MM.1S (cell line): Measurements from ENCODE around the gene AKR7A2.

Source experiments
- DNase-seq: peaks from one replicate; pipeline ENCODE4 v3.0.0-alpha.2; 2015
- H2AFZ ChIP-seq: fragments of 300-600 bp; sonication (generic); 2 replicates; pipeline ENCODE4 v1.6.0; 2016; ENCODE audit warnings: antibody characterized with exemption, low read length
- H3F3A ChIP-seq: fragments of 300-600 bp; sonication (generic); 2 replicates; pipeline ENCODE4 v1.6.1; 2016; ENCODE audit warnings: mild to moderate bottlenecking, antibody characterized with exemption, low read length, moderate library complexity, mixed read lengths; ENCODE audit not compliant: insufficient read depth
- H3K27ac ChIP-seq: fragments of 300-600 bp; sonication (generic); 2 replicates; pipeline ENCODE4 v1.5.1; 2016; ENCODE audit warnings: mild to moderate bottlenecking, low read length
- H3K27me3 ChIP-seq: fragments of 300-600 bp; sonication (generic); replicated peaks from 2 replicates; pipeline ENCODE4 v1.6.0; 2016; ENCODE audit warnings: low read length; ENCODE audit not compliant: insufficient read depth
- H3K36me3 ChIP-seq: fragments of 300-600 bp; sonication (generic); replicated peaks from 2 replicates; pipeline ENCODE4 v1.6.1; 2016; ENCODE audit warnings: mild to moderate bottlenecking, low read length, mixed read lengths; ENCODE audit not compliant: insufficient read depth
- H3K4me1 ChIP-seq: fragments of 300-600 bp; sonication (generic); 2 replicates; pipeline ENCODE4 v1.6.1; 2016; ENCODE audit warnings: low read length, mixed read lengths
- H3K4me2 ChIP-seq: fragments of 300-600 bp; sonication (generic); 2 replicates; pipeline ENCODE4 v1.6.0; 2016; ENCODE audit warnings: low read depth, low read length
- H3K4me3 ChIP-seq: fragments of 300-600 bp; sonication (generic); 2 replicates; pipeline ENCODE4 v1.5.1; 2016; ENCODE audit warnings: low read length, mixed read lengths
- H3K79me2 ChIP-seq: fragments of 300-600 bp; sonication (generic); 2 replicates; pipeline ENCODE4 v1.6.1; 2016; ENCODE audit warnings: mixed run types, low read length, mixed read lengths
- H3K9ac ChIP-seq: fragments of 300-600 bp; sonication (generic); 2 replicates; pipeline ENCODE4 v1.6.1; 2016; ENCODE audit warnings: low read length, mixed read lengths
- H3K9me2 ChIP-seq: fragments of 300-600 bp; sonication (generic); replicated peaks from 2 replicates; pipeline ENCODE4 v1.6.1; 2016; ENCODE audit warnings: mild to moderate bottlenecking, low read length, mixed read lengths; ENCODE audit not compliant: insufficient read depth
- H3K9me3 ChIP-seq: fragments of 300-600 bp; sonication (generic); replicated peaks from 2 replicates; pipeline ENCODE4 v1.6.1; 2016; ENCODE audit warnings: mild to moderate bottlenecking, low read length, mixed read lengths; ENCODE audit not compliant: insufficient read depth
- H4K20me1 ChIP-seq: fragments of 300-600 bp; sonication (generic); 2 replicates; pipeline ENCODE4 v1.6.1; 2016; ENCODE audit warnings: mild to moderate bottlenecking, low read length, moderate library complexity, mixed read lengths; ENCODE audit not compliant: insufficient read depth
- CTCF ChIP-seq: fragments of 300-600 bp; sonication (generic); IDR thresholded peaks from 2 replicates; pipeline ENCODE4 v1.5.1; 2016; ENCODE audit warnings: antibody characterized with exemption, low read length, mixed read lengths
- EZH2 ChIP-seq: fragments of 300-600 bp; sonication (generic); optimal IDR thresholded peaks from 2 replicates; pipeline ENCODE3; 2017; ENCODE audit warnings: low read depth, mild to moderate bottlenecking, antibody characterized with exemption, low read length, mixed read lengths
- EZH2phosphoT487 ChIP-seq: fragments of 300-600 bp; sonication (generic); IDR thresholded peaks from 2 replicates; pipeline ENCODE4 v1.6.1; 2018; ENCODE audit warnings: antibody characterized with exemption, low read length

The AKR7A2 gene

DNA sequence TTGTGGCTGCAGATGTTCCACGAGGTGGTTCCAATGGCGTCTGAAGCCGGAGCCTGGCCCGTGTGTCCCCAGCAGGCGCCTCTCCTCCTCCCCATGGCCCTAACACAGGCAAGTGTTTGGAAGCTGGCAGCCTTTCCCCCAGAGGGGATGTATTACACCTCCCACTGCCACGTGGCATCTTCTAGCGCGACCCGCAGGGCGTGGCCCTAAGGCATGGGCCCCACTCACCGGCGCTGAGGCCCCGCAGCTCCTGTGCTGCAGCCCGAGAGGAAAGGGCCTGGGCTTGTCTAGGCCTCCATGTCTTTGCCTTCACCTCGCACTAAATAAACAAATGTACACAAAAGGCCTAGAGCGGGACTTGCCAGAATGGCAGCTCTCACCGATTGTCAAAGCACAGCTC lies 38.1 kb upstream of the AKR7A2 start:
- no peaks in the 10 kb centered on the region for H3K27me3 ChIP-seq
- no peaks in the 10 kb centered on the region for H4K20me1 ChIP-seq
- no peaks in the 10 kb centered on the region for H3K4me1 ChIP-seq
- no peaks in the 10 kb centered on the region for H3K36me3 ChIP-seq
- DNase-seq = no peak
- H3K9ac ChIP-seq = no peak overlapping the region
- H2AFZ ChIP-seq = no peak overlapping the region
- H3K9me3 ChIP-seq = no peaks in the 10 kb centered on the region
- no peak for TF ChIP-seq EZH2phosphoT487
- TF ChIP-seq EZH2 = no peak
- TF ChIP-seq CTCF = no peak
- no peaks in the 10 kb centered on the region for H3F3A ChIP-seq
- H3K4me3 ChIP-seq = no peak overlapping the region
- H3K9me2 ChIP-seq = no peaks in the 10 kb centered on the region
- no peak overlapping the region for H3K4me2 ChIP-seq
- no peak overlapping the region for H3K27ac ChIP-seq
- H3K79me2 ChIP-seq = no peaks in the 10 kb centered on the region

- Histone ChIP-seq H3K36me3 (no peaks in the 10 kb centered on the region), H3K27me3 (no peaks in the 10 kb centered on the region), H3K4me2 (no peak overlapping the region), H3F3A (no peaks in the 10 kb centered on the region), H3K9ac (no peak overlapping the region), H3K4me1 (no peaks in the 10 kb centered on the region), H3K79me2 (no peaks in the 10 kb centered on the region), H3K9me2 (no peaks in the 10 kb centered on the region), H4K20me1 (no peaks in the 10 kb centered on the region), H2AFZ (no peak overlapping the region), H3K27ac (no peak overlapping the region), H3K9me3 (no peaks in the 10 kb centered on the region), H3K4me3 (no peak overlapping the region)
- DNase-seq = no peak
- TF ChIP-seq CTCF = no peak
- TF ChIP-seq EZH2 = no peak
- no peak for TF ChIP-seq EZH2phosphoT487
Observed at GRCh38 chr1:19348441-19349198, 36.7 kb upstream of the AKR7A2 start.

DNA sequence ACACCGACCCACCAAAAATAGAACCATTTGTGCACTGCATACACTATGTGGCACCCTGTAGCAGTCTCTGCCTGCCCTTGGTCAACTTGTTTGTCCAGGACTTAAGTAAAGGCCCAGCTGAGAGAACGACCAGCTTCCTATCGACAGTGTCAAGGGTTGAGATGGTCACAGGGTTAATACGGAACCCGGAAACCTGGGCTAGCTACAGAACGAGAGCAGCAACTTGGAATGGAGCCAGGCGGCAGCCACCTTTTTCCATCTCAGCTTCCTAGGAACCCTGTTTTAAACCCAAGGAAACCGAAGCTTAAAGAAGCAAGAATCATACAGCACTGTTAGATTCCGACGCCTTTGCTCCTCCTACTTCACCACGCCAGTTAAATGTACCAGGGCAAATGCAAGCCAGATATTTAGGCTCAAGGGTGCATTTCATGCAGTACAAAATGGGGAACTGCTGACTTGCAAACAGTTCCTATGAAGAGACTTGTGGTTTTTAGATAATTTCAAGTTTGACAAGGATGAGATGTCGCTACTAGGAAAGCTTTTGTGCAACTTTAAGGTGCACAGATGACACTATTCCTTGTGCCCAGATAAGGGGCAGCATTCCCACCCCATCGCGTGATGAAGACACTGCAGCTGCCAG lies 35.7 kb upstream of the AKR7A2 start:
- no peak overlapping the region for H3K4me3 ChIP-seq
- no peaks in the 10 kb centered on the region for H3K79me2 ChIP-seq
- no peak for DNase-seq
- no peaks in the 10 kb centered on the region for H3K27me3 ChIP-seq
- no peaks in the 10 kb centered on the region for H3K36me3 ChIP-seq
- no peak overlapping the region for H3K27ac ChIP-seq
- no peak overlapping the region for H2AFZ ChIP-seq
- no peaks in the 10 kb centered on the region for H4K20me1 ChIP-seq
- H3K9me2 ChIP-seq = no peaks in the 10 kb centered on the region
- no peak overlapping the region for H3K9ac ChIP-seq
- no peaks in the 10 kb centered on the region for H3K9me3 ChIP-seq
- TF ChIP-seq EZH2 = no peak
- no peak for TF ChIP-seq CTCF
- no peak for TF ChIP-seq EZH2phosphoT487
- no peak overlapping the region for H3K4me2 ChIP-seq
- H3F3A ChIP-seq = no peaks in the 10 kb centered on the region
- no peaks in the 10 kb centered on the region for H3K4me1 ChIP-seq
